GM19328 (cell line): Measurements from ENCODE around the gene TGM2.

Source experiments
- ATAC-seq: cut with Tn5 transposase; IDR thresholded peaks from one replicate; pipeline ENCODE4 v1.9.1; 2021; ENCODE audit warnings: mild to moderate bottlenecking, moderate library complexity; ENCODE audit not compliant: unreplicated experiment

TGM2 gene

GRCh38 chr20:38146628-38147027, 18.4 kb downstream of the TGM2 start:
- no peak for ATAC-seq

- no peak for ATAC-seq
Observed at GRCh38 chr20:38146156-38146555, 18.9 kb downstream of the TGM2 start.

- no peak for ATAC-seq
Observed at GRCh38 chr20:38145729-38146075, 19.4 kb downstream of the TGM2 start.

GRCh38 chr20:38144974-38145728, 19.9 kb downstream of the TGM2 start:
- ATAC-seq = no peak

- no peak for ATAC-seq
Observed at GRCh38 chr20:38144598-38144973, 20.5 kb downstream of the TGM2 start.

- ATAC-seq = no peak
Observed at GRCh38 chr20:38143646-38144554, 21.2 kb downstream of the TGM2 start.

GRCh38 chr20:38143238-38143645, 21.8 kb downstream of the TGM2 start:
- no peak for ATAC-seq

GRCh38 chr20:38141889-38142494, 23.1 kb downstream of the TGM2 start:
- no peak for ATAC-seq

GRCh38 chr20:38141204-38141888, 23.7 kb downstream of the TGM2 start:
- no peak for ATAC-seq

- ATAC-seq = no peak
Observed at GRCh38 chr20:38139977-38140753, 24.9 kb downstream of the TGM2 start.

GRCh38 chr20:38139156-38139912, 25.7 kb downstream of the TGM2 start:
- no peak for ATAC-seq

GRCh38 chr20:38138086-38138778, 26.8 kb downstream of the TGM2 start:
- no peak for ATAC-seq

- no peak for ATAC-seq
Observed at GRCh38 chr20:38137441-38138037, 27.5 kb downstream of the TGM2 start.

- no peak for ATAC-seq
Observed at GRCh38 chr20:38136421-38137245, 28.4 kb downstream of the TGM2 start.

GRCh38 chr20:38135651-38136420, 29.2 kb downstream of the TGM2 start:
- no peak for ATAC-seq

GRCh38 chr20:38135271-38135650, 29.8 kb downstream of the TGM2 start:
- ATAC-seq = no peak
